HL-60 (cell line): ENCODE measurements around the gene FANCC.

Experiments
- DNase-seq, 2 experiments: peaks; one replicate each; pipeline ENCODE4 v3.0.0-alpha.2; 2010 to 2020; ENCODE audit warnings: low read depth in 1 of 2, low spot score in 1 of 2
- H3K27ac ChIP-seq: fragments of 250-450 bp; sonication (Bioruptor Pico); replicated peaks from 2 replicates; pipeline ENCODE4 v1.5.1; 2020; ENCODE audit warnings: mild to moderate bottlenecking, moderate library complexity
- H3K27me3 ChIP-seq: fragments of 250-450 bp; sonication (Bioruptor Pico); 2 replicates; pipeline ENCODE4 v1.5.1; 2021; ENCODE audit warnings: mild to moderate bottlenecking, moderate library complexity; ENCODE audit not compliant: insufficient read depth, poor library complexity, severe bottlenecking
- H3K4me3 ChIP-seq: replicated peaks from 2 replicates; pipeline ENCODE4 v1.5.1; 2011; ENCODE audit warnings: mild to moderate bottlenecking, control low read depth, low read length; ENCODE audit not compliant: insufficient read depth
- CTCF ChIP-seq: IDR thresholded peaks from one replicate; pipeline ENCODE4 v1.5.1; 2011; ENCODE audit warnings: low read length, control low read depth, inconsistent platforms; ENCODE audit not compliant: insufficient read depth
- GABPA ChIP-seq: IDR thresholded peaks from 2 replicates; pipeline ENCODE4 v1.6.1; 2012; ENCODE audit warnings: low read depth
- POLR2AphosphoS5 ChIP-seq: IDR thresholded peaks from 2 replicates; pipeline ENCODE4 v1.6.1; 2012; ENCODE audit warnings: low read depth
- REST ChIP-seq: IDR thresholded peaks from 2 replicates; pipeline ENCODE4 v1.6.1; 2012; ENCODE audit warnings: low read depth; ENCODE audit not compliant: insufficient replicate concordance
- SPI1 ChIP-seq: IDR thresholded peaks from 2 replicates; pipeline ENCODE4 v1.6.1; 2012; ENCODE audit warnings: low read depth, mild to moderate bottlenecking, borderline replicate concordance

FANCC gene

DNA sequence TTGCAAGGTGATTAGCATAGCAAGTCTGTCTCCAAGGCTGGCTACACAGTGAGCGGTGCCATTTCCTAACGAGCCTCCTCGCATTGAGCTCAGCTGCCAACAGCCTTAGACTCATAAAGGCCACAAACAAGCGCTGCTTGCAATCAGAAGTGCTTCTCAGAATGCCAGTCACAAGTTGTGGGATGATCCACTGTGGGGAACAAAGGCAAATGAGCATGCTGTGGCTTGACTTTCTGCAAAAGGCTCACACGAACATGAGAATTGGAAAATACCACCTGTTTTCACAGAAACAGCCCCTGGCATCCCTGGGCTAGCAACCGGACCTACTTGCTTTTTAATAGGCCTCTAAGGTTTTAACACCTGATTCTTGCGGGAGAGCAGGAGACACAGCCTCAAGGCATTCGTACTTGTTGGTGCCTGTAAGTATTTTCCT, 215.5 kb downstream of the FANCC start:
- TF ChIP-seq REST (no peak), POLR2AphosphoS5 (no peak)
- H3K27ac ChIP-seq = no peak overlapping the region
- no peak for DNase-seq
- no peaks in the 10 kb centered on the region for H3K27me3 ChIP-seq
- no peak overlapping the region for H3K4me3 ChIP-seq

GRCh38 chr9:95101326-95101725, 216.2 kb downstream of the FANCC start:
- Histone ChIP-seq H3K4me3 (no peak overlapping the region), H3K27me3 (no peaks in the 10 kb centered on the region), H3K27ac (no peak overlapping the region)
- no peak for TF ChIP-seq POLR2AphosphoS5
- TF ChIP-seq CTCF = no peak
- TF ChIP-seq SPI1 = no peak
- no peak for TF ChIP-seq GABPA
- TF ChIP-seq REST = no peak
- DNase-seq = no peak

- Histone ChIP-seq H3K4me3 (no peak overlapping the region), H3K27me3 (no peaks in the 10 kb centered on the region), H3K27ac (no peak overlapping the region)
- TF ChIP-seq POLR2AphosphoS5 = no peak
- no peak for DNase-seq
Measured at GRCh38 chr9:95100071-95100627, 217.4 kb downstream of the FANCC start.

- no peak for TF ChIP-seq SPI1
- no peak for TF ChIP-seq POLR2AphosphoS5
- no peak for TF ChIP-seq REST
- no peak for TF ChIP-seq CTCF
- TF ChIP-seq GABPA = no peak
- DNase-seq = no peak
- Histone ChIP-seq H3K4me3 (no peak overlapping the region), H3K27ac (no peak overlapping the region), H3K27me3 (no peaks in the 10 kb centered on the region)
Measured at GRCh38 chr9:95099321-95100070, 218.0 kb downstream of the FANCC start.
